Endometrial microvascular endothelial cells (primary cell): ENCODE data around the gene ZNF441. TPM values are rescaled to one million over a fixed set of nuclear protein-coding genes. Genes with fewer than 3 reads are reported as not detected.

Source experiments
- in situ Hi-C: cut with HindIII; loops from 2 replicates; pipeline ENCODE4 v1.10.0; 2017; ENCODE audit warnings: low sequenced_read_pairs, low pct_unique_long_range_greater_than_20kb; ENCODE audit errors: inconsistent ontology term
- total RNA-seq: library from RNA; depleted of rRNA; stranded (reverse); fragments of >200 nt; gene quantifications from one replicate; pipeline ENCODE4 v1.2.3, GENCODE V29; 2015; ENCODE audit errors: inconsistent ontology term

Gene ZNF441
- 1.3 TPM for total RNA-seq

DNA sequence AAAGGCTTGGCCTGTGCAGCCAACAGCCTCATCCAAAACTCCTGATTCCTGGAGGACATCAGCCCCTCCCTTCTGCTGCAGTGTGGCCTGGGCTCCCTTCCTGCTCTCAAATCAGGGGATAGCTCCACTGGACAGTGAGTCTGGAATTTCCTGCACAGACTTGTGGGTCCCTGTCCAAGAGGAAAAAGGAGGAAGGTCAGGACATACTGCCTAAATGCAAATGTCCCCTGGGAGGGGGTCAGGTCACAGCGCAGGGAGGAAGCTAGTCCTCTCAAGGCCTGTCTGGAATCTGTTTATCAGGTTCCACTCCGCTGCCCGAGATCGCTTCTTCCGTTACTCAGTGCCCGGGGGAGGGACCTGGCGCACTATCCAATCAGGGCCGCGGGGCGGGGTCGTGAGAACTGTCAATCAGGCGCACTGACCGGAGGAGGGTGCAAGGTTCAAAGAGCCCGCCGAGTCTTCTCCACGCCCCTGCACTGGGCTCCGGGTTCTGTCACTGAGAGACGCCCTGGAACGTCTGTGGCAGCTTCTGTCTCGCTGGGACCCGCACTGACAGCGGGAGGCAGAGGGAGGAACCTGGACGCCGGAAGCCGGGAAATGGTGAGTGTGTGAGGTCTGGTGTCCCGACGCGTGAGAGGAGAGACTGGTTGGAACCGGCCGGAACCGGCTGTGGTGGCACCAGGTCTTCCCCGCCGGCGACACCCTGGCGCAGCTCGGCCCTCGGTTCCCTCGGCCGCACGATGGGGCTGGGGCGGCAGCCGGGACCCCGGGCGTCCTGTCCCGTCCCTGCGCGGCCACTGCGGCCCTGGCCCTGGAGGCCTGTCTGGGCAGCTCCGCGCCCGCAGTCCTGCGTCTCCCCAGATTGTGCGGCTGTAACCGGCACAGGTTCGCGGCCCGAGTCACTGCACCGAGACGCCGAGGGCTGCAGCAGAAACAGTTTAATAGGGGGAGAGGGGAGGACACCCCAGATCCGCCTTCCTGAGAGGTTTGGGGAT lies at the start of gene ZNF441:
TSS of gene ZNF441 (plus strand) at position 404 of the 995 bp plus-strand sequence. CDS start at position 598, 194 bp downstream.
- in situ Hi-C loops = no loop called here

DNA sequence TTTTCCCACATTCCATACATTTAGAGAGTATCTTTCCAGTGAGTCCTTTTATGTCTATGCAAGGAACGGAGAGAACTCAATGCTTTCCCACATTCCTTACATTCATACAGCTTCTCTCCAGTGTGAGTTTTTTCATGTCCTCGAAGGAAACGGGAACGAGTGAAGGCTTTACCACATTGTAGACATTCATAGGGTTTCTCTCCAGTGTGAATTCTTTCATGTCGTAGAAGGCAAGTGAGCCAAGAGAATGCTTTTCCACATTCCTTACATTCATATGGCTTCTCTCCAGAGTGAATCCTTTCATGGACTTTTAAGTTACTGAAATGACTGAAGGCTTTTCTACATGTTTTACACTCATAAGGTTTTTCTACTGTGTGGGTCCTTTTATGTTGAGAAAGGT lies 45.1 kb upstream of the ZNF441 start:
- in situ Hi-C loops = no loop called here

DNA sequence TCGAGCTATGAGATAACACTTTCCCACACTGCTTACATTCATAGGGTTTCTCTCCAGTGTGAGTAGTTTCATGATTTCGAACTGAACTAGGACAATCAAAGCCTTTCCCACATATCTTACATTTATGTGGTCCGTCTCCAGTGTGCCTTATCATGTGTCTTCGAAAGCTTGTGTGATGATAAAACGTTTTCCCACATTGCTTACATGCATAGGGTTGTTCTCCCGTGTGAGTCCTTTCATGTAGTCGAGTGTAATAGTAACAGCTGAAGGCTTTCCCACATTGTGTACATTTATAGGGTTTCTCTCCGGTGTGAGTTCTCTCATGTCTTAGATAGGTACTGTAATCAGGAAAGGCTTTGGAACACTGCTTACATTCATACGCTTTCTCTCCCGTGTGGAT lies 44.4 kb upstream of the ZNF441 start:
- in situ Hi-C loops = no loop called here

DNA sequence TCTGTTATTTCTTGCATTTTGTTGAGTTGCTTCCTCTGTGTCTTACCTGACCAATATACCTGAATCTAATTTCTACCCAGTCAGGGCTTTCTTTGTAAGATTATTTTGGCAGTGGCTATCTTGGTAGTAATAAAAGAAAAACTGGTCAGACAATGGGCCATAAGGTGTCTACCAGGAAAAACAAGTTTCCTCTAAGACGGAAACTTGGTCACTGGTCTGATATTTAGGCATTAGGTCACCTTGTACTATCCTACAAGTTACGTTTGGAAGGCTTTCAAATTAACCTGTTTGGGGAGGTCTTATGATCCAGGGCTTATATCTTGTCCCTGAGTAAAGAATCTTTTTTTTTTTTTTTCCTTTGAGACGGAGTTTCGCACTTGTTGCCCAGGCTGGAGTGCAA lies 37.2 kb upstream of the ZNF441 start:
- in situ Hi-C loops = no loop called here

DNA sequence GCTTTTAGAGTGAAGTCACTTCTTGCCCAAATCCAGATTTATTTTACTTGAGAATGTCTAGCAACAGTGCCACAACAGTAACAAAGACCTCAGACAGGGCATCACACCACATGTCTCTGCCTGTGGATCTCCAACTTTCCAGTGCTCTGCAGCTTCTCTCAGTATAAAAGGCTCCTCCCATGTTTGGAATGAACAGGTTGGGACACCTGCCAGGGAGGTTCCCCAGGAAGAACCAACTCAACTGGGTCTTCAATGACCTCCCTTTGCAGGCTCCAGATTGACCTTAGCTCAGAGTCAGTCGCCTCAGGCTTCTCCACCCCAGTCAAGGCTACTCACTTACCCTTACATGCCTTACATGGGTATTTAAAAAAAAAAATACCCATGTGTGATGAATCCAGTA lies 31.4 kb upstream of the ZNF441 start:
- in situ Hi-C loops = no loop called here

DNA sequence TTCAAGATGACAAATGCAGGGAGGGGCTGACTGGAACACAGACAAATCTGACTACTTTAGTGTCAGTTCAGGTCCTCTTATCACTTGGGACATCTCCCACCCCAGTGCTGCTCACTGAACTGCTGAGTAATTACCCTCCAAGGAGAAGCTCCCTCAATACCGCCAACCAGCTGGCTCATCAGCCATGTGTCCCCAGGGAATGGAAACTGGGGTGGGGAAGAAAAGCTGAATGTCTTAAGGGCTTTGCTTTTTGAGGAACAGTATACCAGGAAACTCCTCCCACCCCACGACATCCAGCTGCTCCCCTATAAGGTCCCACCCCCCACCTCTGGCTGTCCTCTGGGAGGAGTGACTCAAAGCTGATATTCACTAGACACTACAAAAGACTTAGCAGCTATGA lies 30.1 kb upstream of the ZNF441 start:
- in situ Hi-C loops = no loop called here

DNA sequence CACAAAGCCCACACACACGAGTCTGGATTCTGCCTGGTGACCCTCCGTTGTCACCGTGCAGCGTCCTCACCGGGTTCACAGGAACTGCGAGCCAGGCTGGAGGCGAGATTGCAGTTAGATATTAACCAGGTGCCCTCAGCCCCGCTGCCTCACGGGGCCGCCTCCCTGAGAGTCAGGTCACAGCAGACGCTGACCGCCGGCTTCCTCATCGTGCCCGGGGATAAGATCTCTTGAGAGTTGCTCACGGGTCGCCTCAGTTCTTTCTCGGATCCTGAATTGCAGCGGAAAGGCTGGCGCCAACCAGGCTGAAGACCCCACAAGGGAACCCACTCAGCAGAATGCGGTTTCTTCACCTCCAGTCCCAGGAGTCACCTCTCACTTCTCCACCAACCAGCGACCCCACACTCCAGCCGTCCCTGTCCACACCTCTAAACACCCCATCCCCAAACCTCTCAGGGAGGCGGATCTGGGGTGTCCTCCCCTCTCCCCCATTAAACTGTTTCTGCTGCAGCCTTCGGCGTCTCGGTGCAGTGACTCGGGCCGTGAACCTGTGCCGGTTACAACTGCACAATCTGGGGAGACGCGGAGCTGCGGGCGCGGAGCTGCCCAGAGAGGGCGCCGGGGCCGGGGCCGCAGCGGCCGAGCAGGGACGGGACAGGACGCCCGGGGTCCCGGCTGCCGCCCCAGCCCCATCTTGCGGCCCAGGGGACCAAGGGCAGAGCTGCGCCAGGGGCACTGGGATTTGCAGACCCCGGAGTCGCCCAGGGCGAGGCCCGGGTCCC lies 28.6 kb upstream of the ZNF441 start:
- in situ Hi-C loops = no loop called here

DNA sequence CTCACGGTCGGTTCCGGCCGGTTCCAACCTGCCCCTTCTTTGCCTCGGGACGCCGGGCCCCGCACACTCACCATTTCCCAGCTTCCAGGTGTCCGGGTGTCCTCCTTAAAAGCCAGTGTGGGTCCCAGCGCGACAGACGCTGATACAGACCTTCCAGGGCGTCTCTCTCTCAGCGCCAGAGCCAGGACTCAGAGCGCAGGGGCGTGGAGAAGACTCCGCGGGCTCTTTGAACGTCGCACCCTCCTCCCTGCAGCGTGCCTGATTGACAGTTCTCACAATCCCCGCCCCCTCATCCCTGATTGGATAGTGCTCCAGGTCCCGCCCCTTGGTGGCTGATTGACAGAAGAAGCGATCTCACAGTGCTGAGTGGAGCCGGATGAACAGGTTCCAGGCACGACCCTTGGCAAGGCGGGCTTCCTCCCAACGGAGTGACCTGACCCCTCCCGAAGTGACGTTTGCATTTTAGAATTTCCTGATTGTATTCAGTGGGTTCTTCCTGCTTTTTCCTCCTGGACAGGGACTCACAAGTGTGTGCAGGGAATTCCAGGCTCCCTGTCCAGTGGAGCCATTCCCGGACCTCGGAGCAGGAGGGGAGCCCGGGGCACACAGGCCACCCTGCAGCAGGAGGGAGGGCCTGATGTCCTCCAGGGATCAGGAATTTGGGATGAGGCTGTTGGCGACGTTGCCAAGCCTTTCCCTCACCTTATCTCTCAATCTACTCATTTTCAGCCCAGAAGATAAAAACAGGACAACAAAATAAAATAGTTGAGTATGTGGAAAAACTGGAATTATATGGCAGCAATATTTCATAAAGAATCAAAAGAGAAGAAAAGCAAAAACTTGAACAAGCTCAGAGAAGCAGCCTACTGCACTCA lies 27.8 kb upstream of the ZNF441 start, which contains the start of gene ZNF823:
TSS of gene ZNF823 (minus strand) at position 201 of the 875 bp plus-strand sequence. CDS start at position 74, 127 bp downstream.
- in situ Hi-C loops = no loop called here

DNA sequence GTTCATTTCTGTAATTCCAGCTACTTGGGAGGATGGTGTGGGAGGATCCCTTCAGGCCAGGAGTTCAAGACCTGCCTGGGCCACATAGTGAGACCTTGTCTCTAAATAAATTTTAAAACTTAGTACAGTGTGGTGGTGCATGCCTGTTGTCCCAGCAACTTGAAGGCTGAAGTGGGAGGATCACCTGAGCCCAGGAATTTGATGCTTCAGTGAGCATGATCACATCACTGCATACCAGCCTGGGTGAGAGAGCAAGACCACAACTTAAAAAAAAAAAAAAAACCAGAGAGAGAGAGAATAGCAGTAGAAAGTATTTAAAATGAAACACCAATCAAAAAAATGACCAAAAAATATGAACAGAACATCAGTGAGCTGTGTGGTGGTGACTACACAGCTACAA lies 20.9 kb upstream of the ZNF441 start:
- in situ Hi-C loops = no loop called here

DNA sequence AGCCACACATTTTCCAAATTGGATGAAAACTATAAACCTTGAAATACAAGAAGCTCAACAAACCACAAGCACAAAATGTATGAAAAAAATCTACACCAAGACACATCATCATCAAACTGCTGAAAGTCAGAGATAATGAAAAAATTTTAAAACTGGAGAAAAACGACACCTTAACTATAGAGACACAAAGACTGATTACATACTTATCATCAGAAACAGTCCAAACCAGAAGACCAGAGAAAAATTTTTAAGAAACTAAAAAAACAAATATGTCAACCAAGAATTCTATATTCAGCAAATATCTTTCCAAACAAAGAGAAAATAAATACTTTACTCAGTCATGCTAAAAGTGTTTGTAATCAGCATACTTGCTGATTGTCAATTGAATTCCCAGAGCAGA lies 19.5 kb upstream of the ZNF441 start:
- in situ Hi-C loops = no loop called here

DNA sequence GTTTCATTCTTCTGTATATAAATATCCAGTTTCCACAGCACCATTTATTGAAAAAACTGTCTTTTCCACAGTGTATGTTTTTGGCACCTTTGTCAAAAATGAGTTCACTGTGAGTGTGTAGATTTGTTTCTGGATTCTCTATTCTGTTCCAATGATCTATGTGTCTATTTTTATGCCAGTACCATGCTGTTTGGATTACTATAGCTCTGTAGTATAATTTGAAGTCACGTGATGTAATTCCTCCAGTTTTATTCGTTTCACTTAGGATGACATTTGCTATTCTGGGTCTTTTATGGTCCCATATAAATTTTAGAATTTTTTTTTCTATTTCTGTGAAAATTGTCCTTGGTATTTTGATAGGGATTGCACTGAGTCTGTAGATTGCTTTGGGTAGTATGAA lies 17.0 kb upstream of the ZNF441 start:
- in situ Hi-C loops = no loop called here

DNA sequence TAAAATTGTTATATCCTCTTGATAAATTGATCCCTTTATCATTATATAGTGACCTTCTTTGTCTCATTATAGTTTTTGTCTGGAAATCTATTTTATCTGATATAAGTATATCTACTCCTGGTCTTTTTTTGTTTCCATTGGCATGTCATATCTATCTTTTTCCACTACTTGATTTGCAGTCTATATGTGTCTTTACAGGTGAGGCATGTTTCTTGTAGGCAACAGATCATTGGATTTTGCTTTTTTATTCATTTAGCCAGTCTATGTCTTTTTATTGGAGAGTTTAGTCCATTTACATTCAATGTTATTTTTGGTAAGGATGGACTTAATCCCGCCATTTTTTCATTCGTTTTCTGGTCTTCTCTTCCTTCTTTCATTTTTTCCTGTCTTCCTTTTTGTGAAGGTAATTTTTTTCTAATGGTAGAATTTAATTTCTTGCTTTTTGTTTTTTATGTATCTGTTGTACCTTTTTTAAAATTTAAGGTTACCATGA lies 14.5 kb upstream of the ZNF441 start:
- in situ Hi-C loops = no loop called here

DNA sequence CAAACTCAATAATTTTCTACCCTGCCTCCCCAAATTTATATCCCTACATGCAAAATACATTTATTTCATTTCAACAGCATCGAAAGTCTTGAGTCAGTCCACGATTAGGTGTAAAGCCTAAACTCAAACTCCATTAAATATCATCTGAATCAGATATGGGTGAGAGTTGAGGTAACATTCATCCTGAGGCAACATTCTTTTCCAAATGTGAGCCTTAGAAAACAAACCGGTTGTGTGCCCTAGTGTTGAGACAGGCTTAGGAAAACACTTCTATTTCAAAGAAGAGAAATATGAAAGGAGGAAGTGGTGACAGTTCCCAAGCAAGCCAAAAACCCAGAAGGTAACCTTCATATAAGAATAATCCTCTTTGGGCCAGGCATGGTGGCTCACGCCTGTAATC lies 12.1 kb upstream of the ZNF441 start:
- in situ Hi-C loops = no loop called here

DNA sequence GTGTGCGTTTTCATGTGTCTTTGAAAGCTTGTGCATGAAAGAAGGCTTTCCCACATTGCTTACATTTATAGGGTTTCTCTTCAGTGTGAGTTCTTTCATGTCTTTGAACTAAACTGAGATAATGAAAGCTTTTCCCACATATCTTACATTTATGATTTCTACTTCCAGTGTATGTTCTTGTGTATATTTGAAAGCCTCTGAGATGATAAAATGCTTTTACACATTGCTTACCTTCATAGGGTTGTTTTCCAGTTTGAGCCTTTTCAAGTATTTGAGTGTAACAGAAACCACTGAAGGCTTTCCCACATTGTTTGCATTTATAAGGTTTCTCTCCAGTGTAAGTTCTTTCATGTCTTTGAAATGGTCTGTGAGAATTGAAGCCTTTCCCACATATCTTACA lies 9.8 kb upstream of the ZNF441 start:
- in situ Hi-C loops = no loop called here

DNA sequence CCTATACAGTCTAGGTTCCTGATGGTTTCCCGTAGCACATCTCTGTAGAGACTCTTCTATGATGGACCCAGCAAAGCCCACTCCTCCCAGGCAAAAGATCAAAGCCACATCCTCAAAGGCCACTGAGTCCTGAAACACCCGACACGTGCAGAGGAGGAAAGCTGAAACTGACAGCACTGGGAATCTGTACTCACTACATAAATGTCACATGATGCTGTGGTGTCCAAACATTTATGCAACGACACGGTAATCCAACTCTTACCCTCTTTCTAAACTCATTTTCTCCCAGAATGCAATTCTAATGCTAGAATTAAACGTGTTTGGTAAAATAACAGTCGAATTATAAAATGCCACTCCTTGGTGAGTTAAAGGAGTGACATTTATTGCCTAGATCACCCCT lies 7.0 kb upstream of the ZNF441 start:
- in situ Hi-C loops = no loop called here

DNA sequence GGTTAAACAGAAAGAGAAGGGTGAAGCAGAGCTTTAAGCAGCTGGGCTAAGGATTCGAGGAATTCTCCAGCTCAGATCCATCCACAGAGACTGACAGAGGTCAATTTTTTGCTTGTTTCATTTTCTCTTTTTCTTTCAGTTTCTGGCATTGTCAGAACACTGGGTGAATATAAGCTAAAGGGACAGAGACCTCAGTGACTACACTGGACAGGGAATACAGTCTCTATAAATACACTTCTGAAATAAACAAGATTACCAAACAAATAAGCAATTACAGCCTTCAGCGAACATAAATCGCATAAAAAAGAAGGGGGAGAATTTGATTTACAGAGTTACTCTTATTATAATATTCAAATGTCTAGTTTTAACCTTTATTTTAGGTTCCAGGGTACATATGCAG lies 3.7 kb upstream of the ZNF441 start:
- in situ Hi-C loops = no loop called here

DNA sequence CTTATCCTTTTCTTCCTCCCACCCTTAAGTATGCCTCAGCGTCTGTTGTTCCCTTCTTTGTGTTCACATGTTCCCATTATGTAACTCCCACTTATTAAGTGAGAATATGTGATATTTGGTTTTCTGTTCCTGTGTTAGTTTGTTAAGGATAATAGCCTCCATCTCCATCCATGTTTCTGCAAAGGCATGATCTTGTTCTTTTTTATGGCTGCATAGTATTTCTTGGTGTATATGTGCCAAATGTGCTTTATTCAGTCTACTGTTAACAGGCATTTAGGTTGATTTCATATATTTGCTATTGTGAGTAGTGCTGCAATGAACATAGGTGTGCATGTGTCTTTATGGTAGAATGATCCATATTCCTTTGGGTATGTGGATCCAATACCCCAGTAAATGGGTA lies 3.2 kb upstream of the ZNF441 start:
- in situ Hi-C loops = no loop called here

DNA sequence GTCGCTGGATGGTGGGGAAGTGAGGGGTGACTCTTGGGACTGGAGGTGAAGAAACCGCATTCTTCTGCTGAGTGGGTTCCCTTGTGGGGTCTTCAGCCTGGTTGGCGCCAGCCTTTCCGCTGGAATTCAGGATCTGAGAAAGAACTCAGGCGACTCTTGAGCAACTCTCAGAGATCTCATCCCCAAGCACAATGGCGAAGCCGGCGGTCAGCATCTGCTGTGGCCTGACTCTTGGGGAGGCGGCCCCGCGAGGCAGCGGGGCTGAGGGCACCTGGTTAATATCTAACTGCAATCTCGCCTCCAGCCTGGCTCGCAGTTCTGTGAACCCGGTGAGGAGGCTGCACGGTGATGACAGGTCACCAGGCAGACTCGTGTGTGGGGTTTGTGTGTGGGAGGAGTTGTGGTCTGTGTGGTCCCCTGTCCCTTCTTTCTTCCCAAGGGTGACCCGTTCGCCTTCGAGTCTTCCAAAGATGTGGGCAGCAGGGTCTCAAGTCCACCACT lies 883 bp downstream of the ZNF441 start:
- in situ Hi-C loops = no loop called here

DNA sequence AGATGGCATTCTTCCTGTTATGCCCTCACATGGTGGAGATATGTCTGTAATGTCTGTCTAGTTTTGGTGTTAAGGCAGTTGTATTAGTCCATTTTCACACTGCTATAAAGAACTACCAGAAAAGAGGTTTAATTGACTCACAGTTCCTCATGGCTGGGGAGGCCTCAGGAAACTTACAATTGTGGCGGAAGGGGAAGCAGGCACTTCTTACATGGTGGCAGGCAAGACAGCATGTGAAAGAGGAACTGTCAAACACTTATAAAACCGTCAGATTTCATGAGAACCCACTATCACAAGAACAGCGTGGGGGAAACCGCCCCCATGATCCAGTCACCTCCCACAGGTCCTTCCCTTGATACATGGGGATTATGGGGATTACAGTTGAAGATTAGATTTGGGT lies 3.2 kb downstream of the ZNF441 start:
- in situ Hi-C loops = no loop called here
